ENCODE measurements around the gene GNB3.

GNB3 gene

DNA sequence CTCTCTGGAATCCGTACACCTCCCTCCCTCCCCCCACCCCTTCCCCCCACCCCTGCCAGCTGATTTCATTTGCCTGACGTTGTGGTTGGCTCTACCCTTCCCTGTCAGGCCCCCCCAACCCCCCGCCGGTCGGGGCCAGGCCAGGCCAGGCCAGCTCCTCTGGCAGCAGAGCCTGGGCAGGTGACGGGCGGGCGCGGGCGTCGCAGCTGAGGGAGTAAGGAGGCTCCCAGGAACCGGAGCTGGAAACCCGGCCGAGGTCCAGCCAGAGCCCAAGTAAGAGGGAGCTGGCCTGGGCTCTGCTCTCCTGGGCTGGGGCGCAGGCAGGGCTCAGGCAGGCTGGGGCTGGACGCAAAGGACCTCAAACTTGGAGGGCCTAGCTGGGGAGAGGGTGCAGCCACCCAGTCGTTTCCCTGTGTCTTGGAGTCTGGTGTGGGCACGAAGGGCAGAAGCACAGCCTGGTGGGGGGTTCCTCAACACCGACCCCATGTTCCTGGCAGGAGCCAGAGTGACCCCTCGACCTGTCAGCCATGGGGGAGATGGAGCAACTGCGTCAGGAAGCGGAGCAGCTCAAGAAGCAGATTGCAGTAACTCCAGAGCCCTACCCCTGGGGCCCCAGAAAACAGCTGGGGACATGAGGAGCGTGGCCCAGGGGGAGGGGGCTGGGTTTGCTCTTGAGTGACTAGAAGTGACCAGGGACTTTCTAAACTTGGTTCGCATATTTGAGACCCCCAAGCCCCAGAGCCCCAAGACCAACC, at the start of gene GNB3:
Gene GNB3 (plus strand): TSS at position 165 of the 755 bp plus-strand sequence. CDS start 363 bp downstream, at position 528.
- DNase-seq (ENCODE audit: low read depth), result no peak

DNA sequence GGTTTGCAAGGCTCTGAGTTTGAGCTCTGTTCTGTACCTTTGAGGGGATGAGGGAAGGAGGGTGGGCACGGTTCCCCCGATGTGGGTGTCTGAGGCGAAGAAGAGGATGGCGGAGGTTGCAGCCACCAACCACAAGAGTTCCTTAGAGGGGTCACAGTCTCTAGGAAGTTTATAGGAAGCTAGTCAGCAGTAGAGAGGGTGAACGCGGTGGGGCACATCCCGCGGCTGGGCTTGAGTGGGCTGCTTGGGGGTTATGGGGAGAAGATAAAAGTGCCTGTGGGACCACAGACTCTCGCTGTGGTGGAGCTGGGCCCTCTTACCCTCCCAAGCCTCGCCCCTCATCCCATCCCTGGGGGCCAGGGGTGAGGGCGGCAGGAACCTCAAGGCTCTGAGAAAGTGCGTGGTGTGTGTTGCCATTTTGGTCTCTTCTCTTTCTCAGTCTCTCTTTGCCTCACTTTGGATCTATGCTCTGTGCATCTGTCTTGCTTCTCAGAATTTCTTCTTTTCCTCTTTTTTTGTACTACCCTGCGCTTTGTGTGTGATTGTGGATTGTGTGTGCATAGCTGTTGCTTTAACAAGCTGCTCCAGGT, 48.7 kb upstream of the GNB3 start:
- no peak for DNase-seq (ENCODE audit: low read depth)

DNA sequence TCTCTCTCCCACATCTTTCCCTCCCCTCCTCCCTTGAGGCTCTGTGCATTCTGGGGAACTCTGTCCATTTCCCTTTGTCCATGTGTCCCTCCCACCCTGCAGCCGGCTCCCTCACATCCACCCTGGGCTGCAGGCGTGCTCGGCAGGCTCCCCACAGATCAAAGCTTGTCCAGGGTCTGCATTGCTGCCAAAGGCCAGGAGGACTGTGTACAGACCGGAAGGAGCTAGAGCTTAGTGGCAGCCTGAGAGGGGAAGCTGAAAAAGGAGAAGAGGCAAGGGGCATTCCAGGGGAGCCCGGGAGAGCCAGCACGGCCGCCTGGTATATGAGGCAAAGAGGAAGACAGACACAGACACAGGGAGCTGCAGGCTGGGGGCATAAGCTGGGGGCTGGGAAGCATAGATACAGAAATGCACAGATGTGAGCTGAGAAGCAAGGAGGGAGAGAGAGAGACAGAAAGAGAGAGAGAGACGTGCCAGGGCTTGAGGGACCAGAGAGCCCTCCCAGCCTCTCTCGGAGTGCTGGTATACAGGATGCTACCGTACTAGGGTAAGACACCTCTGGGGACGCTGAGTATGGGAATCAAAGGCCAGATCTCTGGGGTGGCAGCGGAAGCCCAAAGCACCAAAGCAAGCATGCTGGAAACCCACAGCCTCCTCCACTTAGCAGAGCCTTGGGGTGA, 48.1 kb upstream of the GNB3 start:
- no peak for DNase-seq (ENCODE audit: low read depth)

DNA sequence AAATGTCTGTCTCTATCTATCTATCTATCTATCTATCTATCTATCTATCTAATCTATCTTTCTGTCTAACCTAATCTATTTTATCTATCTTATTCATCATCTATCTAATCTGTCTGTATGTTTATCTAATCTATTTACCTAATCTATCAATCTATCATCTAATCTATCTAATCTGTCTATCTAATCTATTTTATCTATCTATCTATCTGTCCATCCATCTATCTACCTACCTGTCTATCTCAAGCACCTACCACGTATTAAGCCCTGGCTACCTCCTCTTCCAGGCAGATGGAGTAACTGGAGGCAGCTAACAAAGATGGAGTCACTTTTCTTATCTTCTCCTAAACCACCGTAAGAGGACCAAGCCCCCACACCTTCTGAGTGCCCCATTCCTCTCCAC, 45.6 kb upstream of the GNB3 start:
- DNase-seq (ENCODE audit: low read depth), result no peak

DNA sequence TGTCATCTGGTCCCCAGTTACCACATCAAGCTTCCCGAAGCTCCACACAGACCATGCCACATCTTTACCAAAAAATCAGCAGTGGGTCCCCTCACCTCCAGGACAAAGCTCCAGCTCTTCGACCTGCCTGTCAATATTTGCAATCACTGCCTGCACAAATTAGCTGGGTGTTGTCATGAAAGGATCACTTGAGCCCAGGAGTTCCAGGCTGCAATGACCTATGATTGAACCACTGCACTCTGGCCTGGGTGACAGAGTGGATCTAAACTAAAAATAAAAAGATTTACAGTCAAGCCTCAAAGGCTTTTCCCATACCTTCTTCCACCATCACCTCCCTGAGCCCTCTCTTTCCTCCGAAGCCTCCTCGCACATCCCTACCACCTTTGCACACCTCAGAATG, 44.1 kb upstream of the GNB3 start:
- no peak for DNase-seq (ENCODE audit: low read depth)

DNA sequence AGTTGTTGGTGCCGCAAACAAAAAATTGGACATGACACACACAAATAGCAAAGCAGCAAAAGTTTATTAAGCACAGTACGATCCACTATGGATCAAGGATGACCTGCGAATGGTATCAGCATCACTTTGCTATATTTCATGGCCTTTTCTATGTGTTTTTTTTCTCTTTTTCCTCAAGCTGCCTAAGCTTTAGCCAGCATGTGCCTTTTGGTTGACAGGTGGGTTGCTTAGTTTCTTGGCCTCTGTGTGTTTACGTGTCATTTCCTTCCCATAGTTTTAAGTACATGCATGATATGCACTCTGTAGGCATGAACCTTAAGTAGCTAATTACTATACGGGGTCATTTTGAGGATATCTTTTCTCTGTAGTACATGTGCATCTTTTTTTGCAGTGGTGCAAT, 41.6 kb upstream of the GNB3 start:
- no peak for DNase-seq (ENCODE audit: low read depth)

DNA sequence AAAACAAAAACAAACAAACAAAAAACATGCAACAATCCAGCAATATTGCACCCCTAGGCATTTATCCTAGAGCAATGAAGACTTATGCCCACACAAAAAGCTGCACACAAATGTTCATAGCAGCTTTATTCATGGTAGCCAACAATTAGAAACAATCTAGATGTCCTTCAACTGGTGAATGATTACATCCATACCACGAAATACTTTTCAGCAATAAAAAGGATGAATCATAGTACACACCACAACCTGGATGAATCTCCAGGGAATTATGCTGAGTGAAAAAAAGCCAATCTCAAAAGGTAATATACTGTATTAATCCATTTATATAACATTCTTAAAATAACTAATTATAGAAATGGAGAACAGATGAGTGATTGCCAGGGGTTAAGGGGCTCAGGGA, 33.6 kb upstream of the GNB3 start:
- no peak for DNase-seq (ENCODE audit: low read depth)

DNA sequence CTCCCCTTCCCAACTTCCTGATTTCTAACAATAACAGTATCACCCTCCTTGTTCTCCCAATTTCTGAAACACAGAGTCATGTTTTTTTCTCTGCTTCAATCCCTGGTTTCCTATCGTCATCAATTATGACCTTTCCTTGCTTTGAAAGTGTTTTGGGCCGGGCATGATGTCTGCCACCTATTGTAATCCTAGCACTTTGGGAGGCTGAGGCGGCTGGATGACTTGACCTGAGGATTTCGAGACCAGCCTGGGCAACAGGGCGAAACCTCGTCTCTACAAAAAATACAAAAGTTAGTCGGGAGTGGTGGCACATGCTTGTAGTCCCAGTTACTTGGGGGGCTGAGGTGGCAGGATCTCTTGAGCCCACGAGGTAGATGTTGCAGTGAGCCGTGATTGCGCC, 31.7 kb upstream of the GNB3 start:
- no peak for DNase-seq (ENCODE audit: low read depth)

DNA sequence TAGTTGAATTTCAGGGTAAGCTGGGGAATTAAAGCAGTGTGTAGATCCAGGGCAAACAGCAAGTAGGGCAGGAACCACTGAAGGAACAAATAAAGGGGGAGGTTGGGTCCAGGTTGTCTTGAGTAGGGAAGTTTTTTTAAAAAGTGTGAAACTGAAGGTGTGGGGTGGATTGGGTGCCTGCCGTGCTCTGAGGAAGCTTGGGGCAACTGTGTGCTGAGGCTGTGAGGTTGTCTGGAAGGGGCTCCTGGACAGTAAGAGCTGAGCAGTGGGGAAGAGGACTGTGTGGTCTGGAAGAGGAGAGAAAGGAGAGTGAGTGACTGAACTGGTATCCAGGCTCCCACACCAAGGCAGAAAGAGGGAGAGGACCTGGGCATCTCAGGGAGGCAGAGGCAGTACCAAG, 30.0 kb upstream of the GNB3 start:
- DNase-seq (ENCODE audit: low read depth), result no peak

DNA sequence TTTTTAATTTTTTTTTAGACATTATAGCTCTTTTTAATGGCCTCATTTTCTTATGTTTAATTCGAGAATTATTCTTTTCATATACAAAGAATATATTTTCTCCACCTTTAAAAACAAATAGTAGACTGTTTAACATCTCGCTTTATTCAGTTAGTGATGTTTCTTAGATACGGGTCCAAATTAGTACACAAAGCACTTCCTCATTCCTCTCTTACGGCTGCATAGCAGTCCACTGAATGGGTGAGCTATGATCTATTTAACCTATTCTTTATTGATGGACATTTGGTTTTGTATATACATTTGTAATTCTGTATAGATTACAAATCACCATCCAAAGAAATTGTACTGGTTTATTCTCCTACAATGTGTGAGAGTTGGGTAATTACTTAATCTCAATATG, 27.4 kb upstream of the GNB3 start:
- DNase-seq (ENCODE audit: low read depth), result no peak

DNA sequence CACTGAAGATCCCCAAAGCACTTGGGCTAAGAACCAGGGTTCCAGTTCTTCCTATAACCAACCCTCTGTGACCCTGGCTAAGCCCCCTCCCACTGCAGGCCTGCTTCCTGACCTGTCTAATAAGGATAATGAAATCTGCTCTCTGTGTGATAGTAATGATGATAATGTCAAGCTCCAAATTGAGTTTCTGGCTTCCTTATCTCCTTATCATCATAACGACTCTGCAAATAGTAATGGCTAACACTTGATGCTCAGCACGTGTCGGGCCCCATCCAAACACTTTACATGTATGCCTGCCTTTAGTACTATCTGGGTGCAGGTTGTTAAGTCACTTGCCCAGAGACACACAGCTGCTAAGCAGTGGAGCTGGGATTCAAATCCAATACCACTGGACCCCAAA, 24.1 kb upstream of the GNB3 start:
- no peak for DNase-seq (ENCODE audit: low read depth)

DNA sequence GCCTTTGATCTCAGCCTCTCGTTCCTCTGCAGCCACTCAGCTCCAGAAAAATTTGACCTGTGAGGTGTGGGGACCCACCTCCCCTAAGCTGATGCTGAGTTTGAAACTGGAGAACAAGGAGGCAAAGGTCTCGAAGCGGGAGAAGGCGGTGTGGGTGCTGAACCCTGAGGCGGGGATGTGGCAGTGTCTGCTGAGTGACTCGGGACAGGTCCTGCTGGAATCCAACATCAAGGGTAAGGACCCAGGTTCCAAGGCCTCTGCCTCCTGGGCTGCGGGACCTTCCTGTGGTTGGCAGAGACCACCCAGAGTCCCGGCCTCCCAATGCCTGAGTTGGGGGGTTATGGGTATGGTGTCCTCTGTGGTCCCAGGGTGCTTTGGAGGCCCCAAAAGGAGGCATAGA, 23.6 kb upstream of the GNB3 start:
- DNase-seq (ENCODE audit: low read depth), result no peak

DNA sequence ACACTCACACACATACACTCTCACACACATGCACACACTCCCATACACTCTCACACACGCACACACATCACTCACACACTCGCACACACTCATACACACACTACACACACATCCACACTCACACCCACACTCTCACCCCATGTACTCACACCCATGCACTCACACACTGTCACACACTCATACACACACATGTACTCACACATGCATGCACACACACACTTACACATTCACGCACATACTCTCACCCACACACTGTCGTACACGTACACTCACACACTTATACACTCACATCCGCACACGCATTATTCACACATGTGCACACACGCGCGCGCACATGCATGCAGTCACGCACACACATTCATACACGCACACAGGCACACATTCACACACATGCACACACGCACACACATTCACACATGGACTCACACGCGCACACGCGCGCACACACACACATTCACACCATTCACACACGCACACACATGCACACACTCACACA, 23.0 kb upstream of the GNB3 start:
- DNase-seq (ENCODE audit: low read depth), result no peak

DNA sequence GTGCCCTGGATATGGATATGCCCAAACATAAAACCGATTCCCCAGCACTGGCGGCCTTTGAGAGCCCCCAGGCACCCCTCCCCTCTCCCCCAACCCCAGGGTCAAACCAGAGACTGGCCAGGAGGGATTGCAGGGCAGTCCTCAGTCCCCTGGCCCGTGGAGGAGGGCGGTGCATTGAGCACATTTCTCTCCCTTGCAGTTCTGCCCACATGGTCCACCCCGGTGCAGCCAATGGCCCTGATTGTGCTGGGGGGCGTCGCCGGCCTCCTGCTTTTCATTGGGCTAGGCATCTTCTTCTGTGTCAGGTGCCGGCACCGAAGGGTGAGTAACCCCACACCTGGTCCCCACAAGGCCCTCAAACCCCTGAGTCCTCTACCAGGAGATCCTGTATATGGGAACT, 22.5 kb upstream of the GNB3 start:
- DNase-seq (ENCODE audit: low read depth), result no peak

DNA sequence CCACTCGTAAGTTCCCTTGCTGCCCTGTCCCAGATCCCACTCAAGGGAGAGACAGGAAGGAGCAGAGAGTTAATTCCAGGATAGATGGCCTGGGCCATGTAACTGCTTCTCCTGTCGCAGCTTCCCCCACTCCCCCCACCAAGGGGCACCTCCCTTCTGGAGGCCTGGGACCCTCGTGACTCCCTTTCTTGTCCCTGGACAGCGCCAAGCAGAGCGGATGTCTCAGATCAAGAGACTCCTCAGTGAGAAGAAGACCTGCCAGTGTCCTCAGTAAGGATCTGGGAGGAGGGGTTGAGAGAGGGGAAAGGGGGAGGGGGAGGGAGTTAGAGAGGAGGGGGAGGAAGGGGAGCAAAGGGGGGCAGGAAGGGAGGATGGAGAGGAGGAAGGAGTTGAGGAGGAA, 22.1 kb upstream of the GNB3 start:
- no peak for DNase-seq (ENCODE audit: low read depth)

DNA sequence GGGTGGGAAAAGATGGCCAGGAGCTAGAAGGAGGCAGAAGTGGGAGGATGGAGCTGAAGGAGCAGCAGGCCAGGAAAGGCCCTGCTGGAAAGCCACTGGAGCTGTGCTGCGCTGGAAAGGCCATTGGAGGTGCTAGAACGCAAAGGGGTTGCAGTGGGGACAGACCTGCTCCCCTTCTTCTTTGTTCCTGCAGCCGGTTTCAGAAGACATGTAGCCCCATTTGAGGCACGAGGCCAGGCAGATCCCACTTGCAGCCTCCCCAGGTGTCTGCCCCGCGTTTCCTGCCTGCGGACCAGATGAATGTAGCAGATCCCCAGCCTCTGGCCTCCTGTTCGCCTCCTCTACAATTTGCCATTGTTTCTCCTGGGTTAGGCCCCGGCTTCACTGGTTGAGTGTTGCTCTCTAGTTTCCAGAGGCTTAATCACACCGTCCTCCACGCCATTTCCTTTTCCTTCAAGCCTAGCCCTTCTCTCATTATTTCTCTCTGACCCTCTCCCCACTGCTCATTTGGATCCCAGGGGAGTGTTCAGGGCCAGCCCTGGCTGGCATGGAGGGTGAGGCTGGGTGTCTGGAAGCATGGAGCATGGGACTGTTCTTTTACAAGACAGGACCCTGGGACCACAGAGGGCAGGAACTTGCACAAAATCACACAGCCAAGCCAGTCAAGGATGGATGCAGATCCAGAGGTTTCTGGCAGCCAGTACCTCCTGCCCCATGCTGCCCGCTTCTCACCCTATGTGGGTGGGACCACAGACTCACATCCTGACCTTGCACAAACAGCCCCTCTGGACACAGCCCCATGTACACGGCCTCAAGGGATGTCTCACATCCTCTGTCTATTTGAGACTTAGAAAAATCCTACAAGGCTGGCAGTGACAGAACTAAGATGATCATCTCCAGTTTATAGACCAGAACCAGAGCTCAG, 21.4 kb upstream of the GNB3 start:
- DNase-seq (ENCODE audit: low read depth), result no peak

DNA sequence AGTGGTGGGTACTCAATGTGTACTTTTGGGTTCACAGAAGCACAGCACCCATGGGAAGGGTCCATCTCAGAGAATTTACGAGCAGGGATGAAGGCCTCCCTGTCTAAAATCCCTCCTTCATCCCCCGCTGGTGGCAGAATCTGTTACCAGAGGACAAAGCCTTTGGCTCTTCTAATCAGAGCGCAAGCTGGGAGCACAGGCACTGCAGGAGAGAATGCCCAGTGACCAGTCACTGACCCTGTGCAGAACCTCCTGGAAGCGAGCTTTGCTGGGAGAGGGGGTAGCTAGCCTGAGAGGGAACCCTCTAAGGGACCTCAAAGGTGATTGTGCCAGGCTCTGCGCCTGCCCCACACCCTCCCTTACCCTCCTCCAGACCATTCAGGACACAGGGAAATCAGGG, 20.6 kb upstream of the GNB3 start:
- DNase-seq (ENCODE audit: low read depth), result no peak

DNA sequence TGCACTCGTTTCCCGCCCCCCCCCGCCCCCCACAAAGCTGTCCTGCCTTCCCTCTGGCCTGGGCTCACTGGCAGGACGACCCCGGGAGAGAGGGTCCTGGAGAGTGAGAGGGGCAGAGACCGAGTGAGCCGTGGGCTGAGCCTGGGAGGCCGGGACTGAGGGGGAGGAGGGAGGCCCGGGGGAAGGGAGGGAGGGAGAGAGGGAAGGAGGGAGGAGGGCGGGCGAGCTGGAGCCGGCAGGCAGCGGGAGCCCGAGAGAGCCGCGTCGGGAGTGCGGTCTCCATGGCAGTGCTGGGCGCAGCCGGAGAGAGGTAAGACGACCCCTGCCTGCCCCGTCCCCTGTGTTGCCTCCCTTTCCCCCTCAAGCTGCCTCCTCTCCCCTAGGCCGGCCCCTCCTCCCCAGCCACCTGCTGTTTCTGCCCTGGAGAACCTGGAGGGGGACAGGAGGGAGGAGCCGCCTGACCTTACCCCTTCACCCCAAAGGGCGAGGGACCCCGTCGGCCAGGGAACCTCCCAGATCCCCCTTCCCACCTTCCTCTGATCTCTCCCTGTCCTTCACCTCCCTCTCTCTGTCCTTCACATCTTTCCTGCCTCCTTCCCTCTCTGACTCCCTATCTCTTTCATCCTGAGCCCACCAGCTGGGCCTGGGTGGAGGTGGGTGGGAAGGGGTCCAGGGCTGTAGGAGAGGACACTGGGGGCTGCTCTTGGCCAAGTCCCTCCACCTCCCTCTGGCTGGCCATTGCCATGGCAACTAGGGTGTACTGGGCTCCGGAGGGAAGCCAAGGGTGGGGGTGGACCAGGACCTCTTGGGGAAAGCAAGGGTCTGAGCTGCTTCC, 18.9 kb upstream of the GNB3 start, which contains the start of gene GPR162:
Gene GPR162 (plus strand): TSS at position 231 of the 835 bp plus-strand sequence. CDS start 2,078 bp downstream, outside the sequence.
- DNase-seq (ENCODE audit: low read depth), result no peak

DNA sequence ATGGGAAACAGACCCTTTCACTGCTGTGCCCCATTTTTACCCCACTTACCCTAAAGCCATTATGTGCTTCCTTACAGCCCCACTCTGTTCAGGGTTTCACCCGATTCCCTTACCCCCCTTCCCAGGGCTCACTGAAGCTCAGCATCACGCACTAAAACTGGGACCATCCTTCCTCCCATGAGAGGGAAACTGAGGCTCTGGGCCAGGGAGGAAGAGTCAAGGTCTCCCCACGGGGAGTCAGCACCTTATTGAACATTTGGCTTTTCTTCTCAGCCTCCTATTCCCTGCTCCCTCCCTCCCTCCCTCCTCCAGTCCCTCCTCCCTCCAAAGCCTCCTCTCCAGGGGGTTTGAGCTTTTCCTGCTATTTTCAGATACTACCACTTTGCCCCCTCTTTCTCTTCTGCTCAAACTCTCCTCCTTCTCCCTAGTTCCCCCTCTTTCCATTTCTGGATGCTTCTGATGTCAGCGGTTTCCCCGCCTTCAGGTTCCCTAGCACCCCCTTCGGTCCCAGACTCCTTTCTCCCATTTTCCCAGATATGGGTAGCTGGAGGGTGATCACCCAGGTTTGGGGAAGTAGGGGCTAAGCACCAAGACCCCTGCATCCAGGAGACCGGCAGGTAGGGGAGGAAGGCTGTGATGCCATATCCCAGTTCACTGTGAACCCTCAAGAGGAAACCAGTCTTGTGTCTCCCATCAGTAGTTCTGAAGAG, 18.1 kb upstream of the GNB3 start:
- DNase-seq (ENCODE audit: low read depth), result no peak
